ENCODE data around the gene RNPEPL1.
"Not testable (repeated sequence)": the region's sequence is repeated elsewhere in the genome, so short reads cannot be mapped to it uniquely, and the experiment has no call there.

Gene RNPEPL1

GRCh38 chr2:240538031-240538780, 30.1 kb upstream of the RNPEPL1 start:
- DNase-seq: no peak

GRCh38 chr2:240539101-240539500, 29.2 kb upstream of the RNPEPL1 start:
- not testable (repeated sequence) for DNase-seq

GRCh38 chr2:240539906-240540305, 28.4 kb upstream of the RNPEPL1 start:
- DNase-seq: no peak

- DNase-seq: no peak
These were observed 17.0 kb upstream of the RNPEPL1 start for GRCh38 chr2:240551288-240551687.

- no peak for DNase-seq
These were observed 16.5 kb upstream of the RNPEPL1 start for GRCh38 chr2:240551811-240552210.

- no peak for DNase-seq
These were observed 14.3 kb upstream of the RNPEPL1 start for GRCh38 chr2:240553956-240554480.

- no peak for DNase-seq
These were observed 13.4 kb upstream of the RNPEPL1 start for GRCh38 chr2:240554767-240555493.

GRCh38 chr2:240555541-240556250, 12.6 kb upstream of the RNPEPL1 start:
- no peak for DNase-seq

- peak; percentile 70 to 76 for DNase-seq
These were observed 11.7 kb upstream of the RNPEPL1 start for GRCh38 chr2:240556553-240557100.

- no peak for DNase-seq
These were observed 11.1 kb upstream of the RNPEPL1 start for GRCh38 chr2:240557101-240557751.

- peak; percentile 69 for DNase-seq
These were observed 10.5 kb upstream of the RNPEPL1 start, which contains the start of gene ANKMY1 for GRCh38 chr2:240557808-240558207. Gene ANKMY1, minus strand, starts transcription at chr2:240557988. Its CDS starts 653 bp downstream, at chr2:240557335.

- DNase-seq: no peak
These were observed 10.0 kb upstream of the RNPEPL1 start for GRCh38 chr2:240558236-240558761.

GRCh38 chr2:240559286-240559685, 9.0 kb upstream of the RNPEPL1 start:
- no peak for DNase-seq

GRCh38 chr2:240560084-240560479, 8.2 kb upstream of the RNPEPL1 start, which contains the start of gene DUSP28:
Gene DUSP28, plus strand, starts transcription at chr2:240560357. Its CDS starts 328 bp downstream, at chr2:240560685.
- peak; percentile 84 to 88 for DNase-seq

- DNase-seq: peak; percentile 100
These were observed 7.6 kb upstream of the RNPEPL1 start for GRCh38 chr2:240560480-240561324.

- DNase-seq: no peak
These were observed 6.8 kb upstream of the RNPEPL1 start for GRCh38 chr2:240561325-240561971.

- DNase-seq: not testable (repeated sequence)
These were observed 5.1 kb upstream of the RNPEPL1 start for GRCh38 chr2:240563231-240563630.

- DNase-seq: no peak
These were observed 4.2 kb upstream of the RNPEPL1 start for GRCh38 chr2:240563951-240564560.

- no peak for DNase-seq
These were observed 3.5 kb upstream of the RNPEPL1 start for GRCh38 chr2:240564561-240565332.
